ENCODE results near the gene PAPOLA.

The PAPOLA gene

DNA sequence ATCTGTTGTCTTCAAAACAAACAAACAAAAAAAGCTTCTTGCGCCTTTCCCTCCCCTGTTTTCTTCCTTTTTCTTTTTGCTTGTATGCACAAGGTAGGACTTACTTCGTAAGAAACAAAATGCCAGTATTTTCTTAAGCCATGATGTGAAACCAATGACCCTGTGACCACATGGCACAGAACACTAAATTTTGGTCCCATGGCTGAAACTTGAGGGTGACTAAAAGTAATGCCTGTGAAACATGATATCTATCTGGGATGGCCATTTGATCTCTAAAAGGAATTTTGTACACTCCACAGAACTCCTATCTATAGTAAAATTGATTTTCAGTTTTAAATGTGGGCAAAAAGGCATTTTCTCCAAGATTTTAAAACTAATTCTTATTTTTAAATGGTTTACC lies 63.6 kb downstream of the PAPOLA start:
- Histone ChIP-seq H3K4me2 (ENCODE audit: low read depth, low read length) (no peak overlapping the region), H3K27me3 (replicated peaks; ENCODE audit: insufficient read depth, low read length) (no peaks in the 10 kb centered on the region), H3K36me3 (replicated peaks; ENCODE audit: insufficient read depth, low read length) (no peaks in the 10 kb centered on the region), H3F3A (ENCODE audit: insufficient read depth, low read length) (no peaks in the 10 kb centered on the region), H3K79me2 (ENCODE audit: low read length) (no peaks in the 10 kb centered on the region), H3K9ac (ENCODE audit: low read length) (no peak overlapping the region), H3K9me2 (replicated peaks; ENCODE audit: insufficient read depth, low read length) (no peaks in the 10 kb centered on the region), H3K9me3 (replicated peaks; ENCODE audit: insufficient read depth, low read length) (no peaks in the 10 kb centered on the region), H3K4me1 (ENCODE audit: low read length) (peaks cover 3% of the 10 kb centered on the region; the same call in 1 of the 2 replicates), H4K20me1 (ENCODE audit: insufficient read depth, low read length) (no peaks in the 10 kb centered on the region), H3K4me3 (ENCODE audit: low read length) (no peak overlapping the region), H2AFZ (ENCODE audit: low read length) (no peak overlapping the region), H3K27ac (ENCODE audit: low read length) (no peak overlapping the region)
- DNase-seq = no peak
- TF ChIP-seq EZH2phosphoT487 (IDR thresholded peaks at IDR 0.05; ENCODE audit: low read length) (no peak), CTCF (IDR thresholded peaks at IDR 0.05; ENCODE audit: low read length) (no peak), EZH2 (optimal IDR thresholded peaks at IDR 0.05; ENCODE audit: low read depth, low read length) (no peak)

DNA sequence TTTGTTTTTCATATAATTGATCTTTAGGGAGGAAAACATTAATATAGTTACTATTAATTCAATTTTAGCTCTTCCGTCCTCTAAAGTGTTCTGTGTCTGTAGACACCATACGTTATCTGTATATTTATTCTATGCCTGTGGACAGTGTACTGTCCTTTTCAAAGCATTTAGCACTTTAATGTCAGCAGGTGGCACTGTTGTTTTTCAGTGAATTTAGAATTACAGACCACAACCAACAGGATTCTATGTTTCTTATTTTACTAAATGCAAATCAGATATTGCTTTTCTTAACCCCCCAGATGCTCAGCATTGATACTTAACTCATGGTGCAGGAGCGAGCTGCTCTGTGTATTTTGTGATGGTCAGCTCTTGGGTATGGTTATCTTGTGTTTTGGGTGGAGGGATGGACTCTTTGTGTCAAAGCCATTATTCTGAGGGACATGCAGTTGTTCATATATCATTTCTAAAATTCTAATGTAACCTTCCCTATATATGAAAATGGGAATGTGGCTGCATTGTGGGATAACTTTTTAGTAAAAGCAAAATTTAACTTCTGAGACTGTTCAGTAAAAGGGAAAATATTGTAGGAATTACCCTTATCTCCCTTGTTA lies 65.2 kb downstream of the PAPOLA start:
- no peaks in the 10 kb centered on the region for H3K36me3 ChIP-seq (replicated peaks; ENCODE audit: insufficient read depth, low read length)
- TF ChIP-seq EZH2 (optimal IDR thresholded peaks at IDR 0.05; ENCODE audit: low read depth, low read length) (no peak), CTCF (IDR thresholded peaks at IDR 0.05; ENCODE audit: low read length) (peak; percentile 36), EZH2phosphoT487 (IDR thresholded peaks at IDR 0.05; ENCODE audit: low read length) (no peak)

DNA sequence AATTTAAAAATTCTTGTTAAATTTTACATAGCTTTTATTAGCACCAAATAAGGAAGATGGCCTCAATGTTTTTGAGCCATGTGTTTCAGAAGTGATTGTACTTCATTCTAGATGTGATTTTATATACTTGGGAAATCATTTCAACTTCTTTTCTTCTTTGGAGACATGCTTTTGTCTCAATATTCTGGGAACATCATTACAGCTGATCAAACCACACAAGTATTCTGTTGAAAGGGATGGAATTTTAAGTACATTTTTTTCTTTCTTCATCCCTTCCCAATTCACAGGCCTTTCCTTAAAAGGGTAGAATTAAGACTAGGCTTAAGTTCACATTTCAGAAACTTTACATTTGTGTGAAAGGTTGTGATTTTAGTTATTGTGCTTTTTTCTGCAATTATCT lies 66.4 kb downstream of the PAPOLA start:
- Histone ChIP-seq H3K36me3 (replicated peaks; ENCODE audit: insufficient read depth, low read length) (no peaks in the 10 kb centered on the region), H3F3A (ENCODE audit: insufficient read depth, low read length) (no peaks in the 10 kb centered on the region), H3K9me3 (replicated peaks; ENCODE audit: insufficient read depth, low read length) (no peaks in the 10 kb centered on the region), H3K4me2 (ENCODE audit: low read depth, low read length) (no peak overlapping the region), H4K20me1 (ENCODE audit: insufficient read depth, low read length) (no peaks in the 10 kb centered on the region), H3K9ac (ENCODE audit: low read length) (no peak overlapping the region), H3K4me1 (ENCODE audit: low read length) (peaks cover 3% of the 10 kb centered on the region; the same call in 1 of the 2 replicates), H3K9me2 (replicated peaks; ENCODE audit: insufficient read depth, low read length) (no peaks in the 10 kb centered on the region), H3K4me3 (ENCODE audit: low read length) (no peak overlapping the region), H3K79me2 (ENCODE audit: low read length) (no peaks in the 10 kb centered on the region), H2AFZ (ENCODE audit: low read length) (no peak overlapping the region), H3K27me3 (replicated peaks; ENCODE audit: insufficient read depth, low read length) (no peaks in the 10 kb centered on the region), H3K27ac (ENCODE audit: low read length) (no peak overlapping the region)
- DNase-seq = no peak
- TF ChIP-seq EZH2 (optimal IDR thresholded peaks at IDR 0.05; ENCODE audit: low read depth, low read length) (no peak), EZH2phosphoT487 (IDR thresholded peaks at IDR 0.05; ENCODE audit: low read length) (no peak), CTCF (IDR thresholded peaks at IDR 0.05; ENCODE audit: low read length) (no peak)

More for the DNA sequence above, 65.2 kb downstream of the PAPOLA start:
- no peaks in the 10 kb centered on the region for H4K20me1 ChIP-seq (ENCODE audit: insufficient read depth, low read length)
- no peak overlapping the region for H3K4me2 ChIP-seq (ENCODE audit: low read depth, low read length)
- no peak overlapping the region for H3K9ac ChIP-seq (ENCODE audit: low read length)
- no peaks in the 10 kb centered on the region for H3K27me3 ChIP-seq (replicated peaks; ENCODE audit: insufficient read depth, low read length)
- no peak overlapping the region for H3K4me3 ChIP-seq (ENCODE audit: low read length)
- no peaks in the 10 kb centered on the region for H3K9me3 ChIP-seq (replicated peaks; ENCODE audit: insufficient read depth, low read length)
- no peak overlapping the region for H2AFZ ChIP-seq (ENCODE audit: low read length)
- no peaks in the 10 kb centered on the region for H3F3A ChIP-seq (ENCODE audit: insufficient read depth, low read length)
- H3K9me2 ChIP-seq (replicated peaks; ENCODE audit: insufficient read depth, low read length) = no peaks in the 10 kb centered on the region
- no peaks in the 10 kb centered on the region for H3K79me2 ChIP-seq (ENCODE audit: low read length)
- peaks cover 3% of the 10 kb centered on the region; the same call in 1 of the 2 replicates for H3K4me1 ChIP-seq (ENCODE audit: low read length)
- H3K27ac ChIP-seq (ENCODE audit: low read length) = no peak overlapping the region
- no peak for DNase-seq
